Measurements from ENCODE around the gene DICER1.

DNA sequence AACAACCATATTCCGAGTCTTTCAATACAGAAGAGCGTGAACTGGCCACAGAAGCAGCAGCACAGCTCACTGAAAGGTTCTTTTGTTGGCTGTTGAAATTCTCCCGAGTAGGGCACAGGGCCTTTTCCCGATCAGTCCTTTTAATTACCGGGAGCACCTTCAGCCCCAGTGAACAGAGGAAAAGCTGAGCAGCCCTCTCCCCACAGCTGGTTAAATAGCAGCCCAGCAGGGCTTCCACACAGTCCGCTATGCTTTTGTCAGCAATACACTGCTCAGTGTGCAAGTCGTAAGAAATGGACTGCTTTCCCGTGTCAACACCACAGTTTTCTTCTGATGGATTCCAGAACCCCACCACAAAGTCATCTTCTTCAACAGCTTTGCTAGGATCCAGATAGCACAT is 61.3 kb downstream of the DICER1 start:
- TF ChIP-seq, protein P1, sequence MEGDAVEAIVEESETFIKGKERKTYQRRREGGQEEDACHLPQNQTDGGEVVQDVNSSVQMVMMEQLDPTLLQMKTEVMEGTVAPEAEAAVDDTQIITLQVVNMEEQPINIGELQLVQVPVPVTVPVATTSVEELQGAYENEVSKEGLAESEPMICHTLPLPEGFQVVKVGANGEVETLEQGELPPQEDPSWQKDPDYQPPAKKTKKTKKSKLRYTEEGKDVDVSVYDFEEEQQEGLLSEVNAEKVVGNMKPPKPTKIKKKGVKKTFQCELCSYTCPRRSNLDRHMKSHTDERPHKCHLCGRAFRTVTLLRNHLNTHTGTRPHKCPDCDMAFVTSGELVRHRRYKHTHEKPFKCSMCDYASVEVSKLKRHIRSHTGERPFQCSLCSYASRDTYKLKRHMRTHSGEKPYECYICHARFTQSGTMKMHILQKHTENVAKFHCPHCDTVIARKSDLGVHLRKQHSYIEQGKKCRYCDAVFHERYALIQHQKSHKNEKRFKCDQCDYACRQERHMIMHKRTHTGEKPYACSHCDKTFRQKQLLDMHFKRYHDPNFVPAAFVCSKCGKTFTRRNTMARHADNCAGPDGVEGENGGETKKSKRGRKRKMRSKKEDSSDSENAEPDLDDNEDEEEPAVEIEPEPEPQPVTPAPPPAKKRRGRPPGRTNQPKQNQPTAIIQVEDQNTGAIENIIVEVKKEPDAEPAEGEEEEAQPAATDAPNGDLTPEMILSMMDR (optimal IDR thresholded peaks at IDR 0.05 in 1 of 3, IDR thresholded peaks at IDR 0.05 in 1 of 3, conservative IDR thresholded peaks at IDR 0.05 in 1 of 3; ENCODE audit: extremely low read depth in 1 of 3, insufficient read depth in 2 of 3, low read length in 3 of 3): no peak
- no peak for TF ChIP-seq EZH2 (IDR thresholded peaks at IDR 0.05; ENCODE audit: low read length)
